ENCODE results near the gene ESR2. TPM values are rescaled to one million over a fixed set of nuclear protein-coding genes. Genes with fewer than 3 reads are reported as not detected.

Gene ESR2
- total RNA-seq, 1 donor from 2014 or later: under 0.01 TPM

GRCh38 chr14:64080452-64080851 lies 213.7 kb downstream of the ESR2 start:
- H3K27me3 ChIP-seq (ENCODE audit: control insufficient read depth, insufficient read depth, low read length): no peaks in the 10 kb centered on the region
- no peaks in the 10 kb centered on the region for H3K36me3 ChIP-seq (ENCODE audit: control insufficient read depth, insufficient read depth, low read length)
- peak; percentile 25 for DNase-seq (ENCODE audit: low read depth)
- no peak overlapping the region for H3K4me3 ChIP-seq (ENCODE audit: low read depth, low read length)
- FAIRE-seq: no peak
- no peak for TF ChIP-seq CTCF (IDR thresholded peaks at IDR 0.05; ENCODE audit: insufficient read depth, low read length, severe bottlenecking)

GRCh38 chr14:64075613-64076005 lies 218.6 kb downstream of the ESR2 start:
- DNase-seq (ENCODE audit: low read depth) (no peak), FAIRE-seq (no peak)
- H3K27me3 ChIP-seq (ENCODE audit: control insufficient read depth, insufficient read depth, low read length): no peaks in the 10 kb centered on the region
- H3K36me3 ChIP-seq (ENCODE audit: control insufficient read depth, insufficient read depth, low read length): peaks cover 4% of the 10 kb centered on the region
- no peak for TF ChIP-seq CTCF (IDR thresholded peaks at IDR 0.05; ENCODE audit: insufficient read depth, low read length, severe bottlenecking)
- H3K4me3 ChIP-seq (ENCODE audit: low read depth, low read length): no peak overlapping the region

- H3K36me3 ChIP-seq (ENCODE audit: control insufficient read depth, insufficient read depth, low read length): peaks cover 4% of the 10 kb centered on the region
- FAIRE-seq (no peak), DNase-seq (ENCODE audit: low read depth) (peak; percentile 93)
Observed at GRCh38 chr14:64074961-64075612, 219.1 kb downstream of the ESR2 start.

GRCh38 chr14:64069634-64070359 lies 224.4 kb downstream of the ESR2 start:
- FAIRE-seq: no peak
- no peak for DNase-seq (ENCODE audit: low read depth)
- Histone ChIP-seq H3K27me3 (ENCODE audit: control insufficient read depth, insufficient read depth, low read length) (no peaks in the 10 kb centered on the region), H3K36me3 (ENCODE audit: control insufficient read depth, insufficient read depth, low read length) (peaks cover 6% of the 10 kb centered on the region), H3K4me3 (ENCODE audit: low read depth, low read length) (no peak overlapping the region)
- no peak for TF ChIP-seq CTCF (IDR thresholded peaks at IDR 0.05; ENCODE audit: insufficient read depth, low read length, severe bottlenecking)

More at GRCh38 chr14:64074961-64075612, 219.1 kb downstream of the ESR2 start:
- no peaks in the 10 kb centered on the region for H3K27me3 ChIP-seq (ENCODE audit: control insufficient read depth, insufficient read depth, low read length)
- H3K4me3 ChIP-seq (ENCODE audit: low read depth, low read length): no peak overlapping the region
- no peak for TF ChIP-seq CTCF (IDR thresholded peaks at IDR 0.05; ENCODE audit: insufficient read depth, low read length, severe bottlenecking)

- no peak for DNase-seq (ENCODE audit: low read depth)
- FAIRE-seq: no peak
- Histone ChIP-seq H3K4me3 (ENCODE audit: low read depth, low read length) (no peak overlapping the region), H3K36me3 (ENCODE audit: control insufficient read depth, insufficient read depth, low read length) (peaks cover 1% of the 10 kb centered on the region), H3K27me3 (ENCODE audit: control insufficient read depth, insufficient read depth, low read length) (no peaks in the 10 kb centered on the region)
- no peak for TF ChIP-seq CTCF (IDR thresholded peaks at IDR 0.05; ENCODE audit: insufficient read depth, low read length, severe bottlenecking)
Observed at GRCh38 chr14:64064447-64064846, 229.7 kb downstream of the ESR2 start.
